ENCODE results near the gene GDPD4. TPM values are rescaled to one million over a fixed set of nuclear protein-coding genes. Genes with fewer than 3 reads are reported as not detected.

Gene GDPD4
- total RNA-seq, 1 donor from 2014 or later: not detected

- no peak overlapping the region for H3K4me3 Mint-ChIP-seq (ENCODE audit: unreplicated experiment)
- H3K27me3 Mint-ChIP-seq (ENCODE audit: low read depth): no peaks in the 10 kb centered on the region
- TF ChIP-seq, protein P1, sequence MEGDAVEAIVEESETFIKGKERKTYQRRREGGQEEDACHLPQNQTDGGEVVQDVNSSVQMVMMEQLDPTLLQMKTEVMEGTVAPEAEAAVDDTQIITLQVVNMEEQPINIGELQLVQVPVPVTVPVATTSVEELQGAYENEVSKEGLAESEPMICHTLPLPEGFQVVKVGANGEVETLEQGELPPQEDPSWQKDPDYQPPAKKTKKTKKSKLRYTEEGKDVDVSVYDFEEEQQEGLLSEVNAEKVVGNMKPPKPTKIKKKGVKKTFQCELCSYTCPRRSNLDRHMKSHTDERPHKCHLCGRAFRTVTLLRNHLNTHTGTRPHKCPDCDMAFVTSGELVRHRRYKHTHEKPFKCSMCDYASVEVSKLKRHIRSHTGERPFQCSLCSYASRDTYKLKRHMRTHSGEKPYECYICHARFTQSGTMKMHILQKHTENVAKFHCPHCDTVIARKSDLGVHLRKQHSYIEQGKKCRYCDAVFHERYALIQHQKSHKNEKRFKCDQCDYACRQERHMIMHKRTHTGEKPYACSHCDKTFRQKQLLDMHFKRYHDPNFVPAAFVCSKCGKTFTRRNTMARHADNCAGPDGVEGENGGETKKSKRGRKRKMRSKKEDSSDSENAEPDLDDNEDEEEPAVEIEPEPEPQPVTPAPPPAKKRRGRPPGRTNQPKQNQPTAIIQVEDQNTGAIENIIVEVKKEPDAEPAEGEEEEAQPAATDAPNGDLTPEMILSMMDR (IDR thresholded peaks at IDR 0.05): no peak
- no peaks in the 10 kb centered on the region for H3K9me3 Mint-ChIP-seq (ENCODE audit: low read depth)
- peaks cover 10% of the 10 kb centered on the region for H3K4me1 Mint-ChIP-seq (ENCODE audit: low read depth)
- H3K27ac Mint-ChIP-seq (ENCODE audit: unreplicated experiment): no peak overlapping the region
- H3K36me3 Mint-ChIP-seq (ENCODE audit: low read depth): no peaks in the 10 kb centered on the region
- DNase-seq (ENCODE audit: low spot score): no peak
Observed at GRCh38 chr11:77287136-77287535, 14.3 kb downstream of the GDPD4 start.

DNA sequence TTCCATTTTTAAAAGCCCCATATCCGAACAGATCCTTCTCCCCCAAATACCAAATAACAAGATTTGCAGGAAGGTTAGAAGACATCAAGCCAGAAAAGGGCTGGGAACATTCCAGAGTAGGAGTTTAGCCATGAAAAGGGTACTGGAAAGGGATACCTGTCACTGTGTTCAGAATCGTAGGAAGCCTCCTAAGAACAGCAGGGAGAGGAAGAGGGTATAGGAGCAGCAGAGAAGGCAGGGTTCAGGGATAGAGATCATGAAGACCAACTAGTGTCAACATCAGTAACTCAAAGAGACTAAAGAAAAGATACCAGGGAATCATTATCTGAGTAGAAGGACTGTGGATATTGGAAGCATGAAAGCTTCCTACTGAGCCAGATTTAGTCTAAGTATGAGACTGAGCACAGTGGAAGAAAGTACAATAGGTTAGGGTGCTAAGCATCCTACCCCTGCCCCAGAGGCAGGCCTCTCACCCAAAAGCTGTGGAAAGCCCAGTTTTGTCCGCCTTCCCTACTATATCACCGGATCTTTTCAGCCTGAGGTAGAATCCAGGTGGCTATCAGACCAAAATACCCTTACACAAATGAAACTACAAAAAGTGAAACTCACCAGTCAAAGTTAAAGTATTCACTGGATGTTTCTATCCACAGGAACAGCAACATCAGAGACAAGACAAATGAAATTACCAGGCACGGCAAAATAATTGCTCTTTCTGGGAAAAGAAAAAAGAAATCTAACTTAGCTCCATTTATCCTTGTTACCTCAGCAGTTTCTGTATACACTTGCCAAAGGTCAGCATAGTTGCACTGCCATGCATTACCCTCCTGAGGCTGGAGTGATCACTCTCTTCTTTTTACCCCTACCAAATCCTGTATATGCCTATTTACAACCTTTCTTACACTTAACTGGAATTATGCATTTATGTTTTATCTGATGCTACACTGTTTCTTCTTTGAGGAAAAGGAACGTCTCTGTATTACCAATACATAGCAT is 16.7 kb downstream of the GDPD4 start:
- no peak for DNase-seq (ENCODE audit: low spot score)
- H3K9me3 Mint-ChIP-seq (ENCODE audit: low read depth): peaks cover 6% of the 10 kb centered on the region
- no peaks in the 10 kb centered on the region for H3K27me3 Mint-ChIP-seq (ENCODE audit: low read depth)
- no peak overlapping the region for H3K27ac Mint-ChIP-seq (ENCODE audit: unreplicated experiment)
- TF ChIP-seq, protein P1 (IDR thresholded peaks at IDR 0.05): no peak
- no peak overlapping the region for H3K4me3 Mint-ChIP-seq (ENCODE audit: unreplicated experiment)
- no peaks in the 10 kb centered on the region for H3K36me3 Mint-ChIP-seq (ENCODE audit: low read depth)
- peaks cover 10% of the 10 kb centered on the region for H3K4me1 Mint-ChIP-seq (ENCODE audit: low read depth)

GRCh38 chr11:77283101-77283500 is 18.4 kb downstream of the GDPD4 start:
- no peak overlapping the region for H3K4me3 Mint-ChIP-seq (ENCODE audit: unreplicated experiment)
- peaks cover 6% of the 10 kb centered on the region for H3K9me3 Mint-ChIP-seq (ENCODE audit: low read depth)
- no peak for DNase-seq (ENCODE audit: low spot score)
- no peak overlapping the region for H3K27ac Mint-ChIP-seq (ENCODE audit: unreplicated experiment)
- H3K4me1 Mint-ChIP-seq (ENCODE audit: low read depth): peaks cover 15% of the 10 kb centered on the region
- TF ChIP-seq, protein P1 (IDR thresholded peaks at IDR 0.05): no peak
- H3K27me3 Mint-ChIP-seq (ENCODE audit: low read depth): no peaks in the 10 kb centered on the region
- no peaks in the 10 kb centered on the region for H3K36me3 Mint-ChIP-seq (ENCODE audit: low read depth)

- Mint-ChIP-seq H3K27ac (ENCODE audit: unreplicated experiment) (no peak overlapping the region), H3K4me3 (ENCODE audit: unreplicated experiment) (no peak overlapping the region), H3K36me3 (ENCODE audit: low read depth) (no peaks in the 10 kb centered on the region), H3K9me3 (ENCODE audit: low read depth) (peaks cover 6% of the 10 kb centered on the region), H3K4me1 (ENCODE audit: low read depth) (peaks cover 6% of the 10 kb centered on the region), H3K27me3 (ENCODE audit: low read depth) (no peaks in the 10 kb centered on the region)
- no peak for DNase-seq (ENCODE audit: low spot score)
- TF ChIP-seq, protein P1 (IDR thresholded peaks at IDR 0.05): no peak
Observed at GRCh38 chr11:77278595-77279506, 22.6 kb downstream of the GDPD4 start.

DNA sequence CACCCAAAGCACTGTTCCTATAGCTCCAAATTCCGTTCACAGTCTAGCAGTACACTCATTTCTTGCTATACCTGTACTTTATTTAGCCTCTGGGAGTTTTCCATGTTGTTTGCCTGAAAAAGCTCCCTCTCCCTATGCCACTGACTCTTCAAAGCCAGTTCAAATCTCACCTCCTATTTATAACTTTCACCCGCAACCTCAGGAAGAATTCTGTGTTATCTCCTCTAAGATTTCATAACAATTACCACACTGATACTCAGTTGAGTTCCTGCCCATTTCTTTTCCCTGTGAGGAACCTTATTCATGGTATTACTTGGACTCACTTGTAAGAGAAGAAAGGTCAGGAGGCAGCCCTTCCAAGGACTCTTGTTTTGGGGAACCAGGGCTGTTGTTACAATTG is 25.2 kb downstream of the GDPD4 start:
- Mint-ChIP-seq H3K36me3 (ENCODE audit: low read depth) (no peaks in the 10 kb centered on the region), H3K27me3 (ENCODE audit: low read depth) (peaks cover 2% of the 10 kb centered on the region), H3K4me3 (ENCODE audit: unreplicated experiment) (no peak overlapping the region), H3K27ac (ENCODE audit: unreplicated experiment) (no peak overlapping the region), H3K4me1 (ENCODE audit: low read depth) (peaks cover 6% of the 10 kb centered on the region), H3K9me3 (ENCODE audit: low read depth) (peaks cover 6% of the 10 kb centered on the region)
- no peak for DNase-seq (ENCODE audit: low spot score)
- TF ChIP-seq, protein P1 (IDR thresholded peaks at IDR 0.05): no peak
